Esophagus muscularis mucosa (tissue), 4 donors: ENCODE results near the gene BBS9.

Experiments
- EP300 ChIP-seq: sonication (generic); formaldehyde crosslinking; IDR thresholded peaks from one replicate; pipeline ENCODE4 v1.6.1; 2017; ENCODE audit warnings: antibody characterized with exemption
- POLR2A ChIP-seq: fragments of 450-650 bp; IDR thresholded peaks from one replicate; pipeline ENCODE4 v1.6.1; 2017; ENCODE audit warnings: antibody characterized with exemption, moderate library complexity, mild to moderate bottlenecking, low read depth
- POLR2AphosphoS5 ChIP-seq, 2 donors: sonication (generic); formaldehyde crosslinking; IDR thresholded peaks; one replicate each; pipeline ENCODE4 v1.6.1; 2017; ENCODE audit warnings: antibody characterized with exemption in 2 of 2
- TF ChIP-seq, protein P1 (sequence below), 3 experiments: fragments of 200-600 bp in 2 of 3; fragments of 450-650 bp in 1 of 3; sonication (generic) in 2 of 3; IDR thresholded peaks; one replicate each; pipeline ENCODE4 v1.5.1; 2017 to 2019; ENCODE audit warnings: antibody characterized with exemption in 3 of 3, mild to moderate bottlenecking in 2 of 3, moderate library complexity in 1 of 3

DNA sequence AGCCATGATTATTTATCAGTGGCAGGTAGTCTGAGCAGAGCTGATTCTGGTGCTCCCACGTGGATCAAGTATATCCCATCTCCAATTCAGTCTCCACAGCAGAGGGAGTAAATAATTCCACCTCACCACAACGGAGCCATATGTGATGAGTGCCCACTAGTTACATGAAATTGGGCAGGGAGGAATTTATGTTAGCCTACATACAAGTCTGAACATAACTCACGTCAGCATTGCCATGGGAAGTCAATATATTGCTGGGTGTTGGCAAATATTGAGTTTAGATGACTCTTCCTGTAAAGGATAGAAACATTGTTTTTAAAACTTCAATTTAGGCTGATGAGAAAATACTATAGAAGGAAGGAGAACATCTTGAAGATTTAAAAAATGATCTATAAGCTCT lies 507.0 kb downstream of the BBS9 start:
- TF ChIP-seq, protein P1, sequence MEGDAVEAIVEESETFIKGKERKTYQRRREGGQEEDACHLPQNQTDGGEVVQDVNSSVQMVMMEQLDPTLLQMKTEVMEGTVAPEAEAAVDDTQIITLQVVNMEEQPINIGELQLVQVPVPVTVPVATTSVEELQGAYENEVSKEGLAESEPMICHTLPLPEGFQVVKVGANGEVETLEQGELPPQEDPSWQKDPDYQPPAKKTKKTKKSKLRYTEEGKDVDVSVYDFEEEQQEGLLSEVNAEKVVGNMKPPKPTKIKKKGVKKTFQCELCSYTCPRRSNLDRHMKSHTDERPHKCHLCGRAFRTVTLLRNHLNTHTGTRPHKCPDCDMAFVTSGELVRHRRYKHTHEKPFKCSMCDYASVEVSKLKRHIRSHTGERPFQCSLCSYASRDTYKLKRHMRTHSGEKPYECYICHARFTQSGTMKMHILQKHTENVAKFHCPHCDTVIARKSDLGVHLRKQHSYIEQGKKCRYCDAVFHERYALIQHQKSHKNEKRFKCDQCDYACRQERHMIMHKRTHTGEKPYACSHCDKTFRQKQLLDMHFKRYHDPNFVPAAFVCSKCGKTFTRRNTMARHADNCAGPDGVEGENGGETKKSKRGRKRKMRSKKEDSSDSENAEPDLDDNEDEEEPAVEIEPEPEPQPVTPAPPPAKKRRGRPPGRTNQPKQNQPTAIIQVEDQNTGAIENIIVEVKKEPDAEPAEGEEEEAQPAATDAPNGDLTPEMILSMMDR (IDR thresholded peaks at IDR 0.05) = no peak
- TF ChIP-seq POLR2A (no peak), EP300 (no peak), POLR2AphosphoS5 (IDR thresholded peaks at IDR 0.05) (no peak)
